KMS-11 (cell line): ENCODE data around the gene MIDN.
A peak's percentile ranks its signal among the peaks of the same experiment; 100 is the strongest.

Experiments
- H2AFZ ChIP-seq: fragments of 200-600 bp; sonication (generic); 2 replicates; pipeline ENCODE4 v1.6.1; 2016; ENCODE audit warnings: antibody characterized with exemption, mixed run types, low read depth
- H3K27ac ChIP-seq: fragments of 200-600 bp; sonication (generic); 2 replicates; pipeline ENCODE4 v1.6.1; 2016; ENCODE audit warnings: mild to moderate bottlenecking, mixed run types
- H3K27me3 ChIP-seq: fragments of 200-600 bp; sonication (generic); 2 replicates; pipeline ENCODE4 v1.6.1; 2017; ENCODE audit warnings: mild to moderate bottlenecking, low read depth, mixed run types, moderate library complexity; ENCODE audit not compliant: insufficient read depth
- H3K36me3 ChIP-seq: fragments of 200-600 bp; sonication (generic); 2 replicates; pipeline ENCODE4 v1.6.1; 2017; ENCODE audit warnings: mild to moderate bottlenecking, mixed run types; ENCODE audit not compliant: insufficient read depth
- H3K4me1 ChIP-seq: fragments of 200-600 bp; sonication (generic); 2 replicates; pipeline ENCODE4 v1.6.1; 2016; ENCODE audit warnings: mild to moderate bottlenecking, low read depth, mixed run types; ENCODE audit not compliant: poor library complexity, severe bottlenecking
- H3K4me2 ChIP-seq: fragments of 200-600 bp; sonication (generic); 2 replicates; pipeline ENCODE4 v1.7.0; 2016; ENCODE audit warnings: mild to moderate bottlenecking, mixed run types
- H3K4me3 ChIP-seq: fragments of 200-600 bp; sonication (generic); IDR thresholded peaks from 2 replicates; pipeline ENCODE4 v1.6.1; 2017; ENCODE audit warnings: low read depth, low read length, mixed read lengths; ENCODE audit not compliant: insufficient read depth
- H3K79me2 ChIP-seq: fragments of 200-600 bp; sonication (generic); 2 replicates; pipeline ENCODE4 v1.6.1; 2016; ENCODE audit warnings: low read depth, mixed run types; ENCODE audit not compliant: insufficient read depth
- H3K9ac ChIP-seq: fragments of 200-600 bp; sonication (generic); 2 replicates; pipeline ENCODE4 v1.6.1; 2016; ENCODE audit warnings: mild to moderate bottlenecking, mixed run types
- H4K20me1 ChIP-seq: fragments of 200-600 bp; sonication (generic); 2 replicates; pipeline ENCODE4 v1.6.1; 2016; ENCODE audit warnings: mild to moderate bottlenecking, mixed run types; ENCODE audit not compliant: insufficient read depth
- CTCF ChIP-seq: fragments of 200-600 bp; sonication (generic); conservative IDR thresholded peaks from 2 replicates; pipeline ENCODE4 v1.6.1; 2017; ENCODE audit warnings: low read depth, mild to moderate bottlenecking, antibody characterized with exemption, low read length, moderate library complexity, mixed read lengths

The MIDN gene

GRCh38 chr19:1290196-1290702 lies 41.9 kb downstream of the MIDN start:
- Histone ChIP-seq H3K27me3 (peaks cover 90% of the 10 kb centered on the region), H3K4me2 (no peak overlapping the region), H3K4me1 (peaks cover 14% of the 10 kb centered on the region), H3K4me3 (no peak overlapping the region), H3K36me3 (no peaks in the 10 kb centered on the region), H3K79me2 (no peaks in the 10 kb centered on the region), H3K9ac (no peak overlapping the region), H4K20me1 (no peaks in the 10 kb centered on the region), H3K27ac (no peak overlapping the region), H2AFZ (no peak overlapping the region)
- TF ChIP-seq CTCF: no peak

GRCh38 chr19:1290703-1291651 lies 42.6 kb downstream of the MIDN start:
- H3K4me3 ChIP-seq: no peak overlapping the region
- H3K27ac ChIP-seq: no peak overlapping the region
- no peak overlapping the region for H2AFZ ChIP-seq
- no peaks in the 10 kb centered on the region for H3K79me2 ChIP-seq
- no peak overlapping the region for H3K4me2 ChIP-seq
- H3K36me3 ChIP-seq: no peaks in the 10 kb centered on the region
- no peaks in the 10 kb centered on the region for H4K20me1 ChIP-seq
- H3K9ac ChIP-seq: no peak overlapping the region
- TF ChIP-seq CTCF: no peak
- H3K4me1 ChIP-seq: peaks cover 14% of the 10 kb centered on the region
- peaks cover 89% of the 10 kb centered on the region for H3K27me3 ChIP-seq

- Histone ChIP-seq H3K36me3 (no peaks in the 10 kb centered on the region), H3K27me3 (peaks cover 92% of the 10 kb centered on the region), H3K9ac (no peak overlapping the region), H2AFZ (peak overlapping the region; percentile 10; the same call in 1 of the 2 replicates), H3K79me2 (no peaks in the 10 kb centered on the region), H3K4me1 (peaks cover 14% of the 10 kb centered on the region), H3K27ac (no peak overlapping the region), H4K20me1 (no peaks in the 10 kb centered on the region), H3K4me2 (peak overlapping the region; percentile 65), H3K4me3 (no peak overlapping the region)
- no peak for TF ChIP-seq CTCF
Measured at GRCh38 chr19:1291761-1292418, 43.5 kb downstream of the MIDN start.

GRCh38 chr19:1292419-1293151 lies 44.2 kb downstream of the MIDN start:
- Histone ChIP-seq H4K20me1 (no peaks in the 10 kb centered on the region), H3K27ac (no peak overlapping the region), H3K4me3 (no peak overlapping the region), H3K36me3 (no peaks in the 10 kb centered on the region), H2AFZ (peak overlapping the region; percentile 10; the same call in 1 of the 2 replicates), H3K4me2 (peak overlapping the region; percentile 65), H3K27me3 (peaks cover 92% of the 10 kb centered on the region), H3K79me2 (no peaks in the 10 kb centered on the region), H3K4me1 (peaks cover 14% of the 10 kb centered on the region), H3K9ac (no peak overlapping the region)
- no peak for TF ChIP-seq CTCF
